Liver (tissue), 9 donors: ENCODE data around the gene U2AF2. TPM values are rescaled to one million over a fixed set of nuclear protein-coding genes. Genes with fewer than 3 reads are reported as not detected.

Source experiments
- DNase-seq: peaks from one replicate; pipeline ENCODE4 v3.0.0-alpha.2; 2017; ENCODE audit warnings: low spot score
- H3K27ac ChIP-seq, 2 donors: one replicate each; pipeline ENCODE4 v1.7.0; 2013; ENCODE audit warnings: inconsistent platforms in 2 of 2, low read length in 2 of 2, control low read depth in 1 of 2, low read depth in 1 of 2, mild to moderate bottlenecking in 1 of 2
- H3K27me3 ChIP-seq, 4 donors: one replicate each; pipeline versions ENCODE4 v1.6.1 to v1.7.0; 2013; ENCODE audit warnings: low read length in 3 of 4, inconsistent platforms in 1 of 4, mild to moderate bottlenecking in 1 of 4, moderate library complexity in 1 of 4; ENCODE audit not compliant: control insufficient read depth in 4 of 4, insufficient read depth in 4 of 4
- H3K36me3 ChIP-seq, 4 donors: one replicate each; pipeline versions ENCODE4 v1.6.1 to v1.7.0; 2013; ENCODE audit warnings: low read length in 3 of 4, mild to moderate bottlenecking in 3 of 4, low read depth in 1 of 4, moderate library complexity in 1 of 4; ENCODE audit not compliant: control insufficient read depth in 4 of 4, insufficient read depth in 3 of 4
- H3K4me1 ChIP-seq, 4 donors: one replicate each; pipeline versions ENCODE4 v1.6.1 to v1.7.0; 2013; ENCODE audit warnings: low read length in 3 of 4, mild to moderate bottlenecking in 3 of 4, moderate library complexity in 1 of 4; ENCODE audit not compliant: control insufficient read depth in 4 of 4, insufficient read depth in 4 of 4
- H3K4me3 ChIP-seq, 3 donors: one replicate each; pipeline versions ENCODE4 v1.6.1 to v1.7.0; 2013; ENCODE audit warnings: low read length in 3 of 3, control low read depth in 1 of 3, low read depth in 1 of 3, mild to moderate bottlenecking in 1 of 3
- H3K9ac ChIP-seq, 2 donors: one replicate each; pipeline ENCODE4 v1.7.0; 2013; ENCODE audit warnings: low read length in 2 of 2, mild to moderate bottlenecking in 2 of 2, moderate library complexity in 2 of 2, control low read depth in 1 of 2, low read depth in 1 of 2
- H3K9me3 ChIP-seq, 4 donors: one replicate each; pipeline versions ENCODE4 v1.6.1 to v1.7.0; 2013; ENCODE audit warnings: low read length in 3 of 4; ENCODE audit not compliant: control insufficient read depth in 4 of 4
- EGR1 ChIP-seq, 2 donors: IDR thresholded peaks; 2 replicates each; pipeline ENCODE4 v1.6.1; 2016 to 2018; ENCODE audit warnings: antibody characterized with exemption in 2 of 2, low read depth in 2 of 2
- FOXA1 ChIP-seq: IDR thresholded peaks from 2 replicates; pipeline ENCODE4 v1.6.1; 2016; ENCODE audit warnings: antibody characterized with exemption
- FOXA2 ChIP-seq: IDR thresholded peaks from 2 replicates; pipeline ENCODE4 v1.6.1; 2016; ENCODE audit warnings: antibody characterized with exemption
- GABPA ChIP-seq, 2 donors: IDR thresholded peaks in 1 of 2; conservative IDR thresholded peaks in 1 of 2; 2 replicates each; pipeline ENCODE4 v1.6.1; 2016; ENCODE audit warnings: antibody characterized with exemption in 2 of 2, mild to moderate bottlenecking in 1 of 2, moderate library complexity in 1 of 2
- HNF4A ChIP-seq, 2 donors: conservative IDR thresholded peaks; 2 replicates each; pipeline ENCODE4 v1.6.1; 2016; ENCODE audit warnings: antibody characterized with exemption in 2 of 2, mild to moderate bottlenecking in 2 of 2
- HNF4G ChIP-seq: IDR thresholded peaks from 2 replicates; pipeline ENCODE4 v1.6.1; 2016; ENCODE audit warnings: antibody characterized with exemption
- JUND ChIP-seq, 2 donors: IDR thresholded peaks; 2 replicates each; pipeline ENCODE4 v1.6.1; 2016; ENCODE audit warnings: antibody characterized with exemption in 2 of 2
- NR2F2 ChIP-seq: IDR thresholded peaks from 2 replicates; pipeline ENCODE4 v1.6.1; 2016; ENCODE audit warnings: antibody characterized with exemption
- RAD21 ChIP-seq, 2 donors: IDR thresholded peaks; 2 replicates each; pipeline ENCODE4 v1.6.1; 2016; ENCODE audit warnings: antibody characterized with exemption in 2 of 2, mild to moderate bottlenecking in 2 of 2
- RXRA ChIP-seq, 2 donors: IDR thresholded peaks; 2 replicates each; pipeline ENCODE4 v1.6.1; 2017 to 2018; ENCODE audit warnings: antibody characterized with exemption in 2 of 2, mild to moderate bottlenecking in 1 of 2
- SP1 ChIP-seq: IDR thresholded peaks from 2 replicates; pipeline ENCODE4 v1.6.1; 2018; ENCODE audit warnings: antibody characterized with exemption, mild to moderate bottlenecking
- TAF1 ChIP-seq: conservative IDR thresholded peaks from 2 replicates; pipeline ENCODE4 v1.6.1; 2016; ENCODE audit warnings: antibody characterized with exemption, mild to moderate bottlenecking
- YY1 ChIP-seq: IDR thresholded peaks from 2 replicates; pipeline ENCODE4 v1.6.1; 2016; ENCODE audit warnings: antibody characterized with exemption, mild to moderate bottlenecking
- WGBS: extraction: QIAGEN DNeasy Blood & Tissue Kit; methylation state at CpG from one replicate; pipeline ENCODE4 v1.1.7; 2013; 5-methylcytosine and 5-hydroxymethylcytosine counted together
- polyA plus RNA-seq, 2 donors: library from polyadenylated mRNA; stranded (reverse) in 1 of 2; unstranded in 1 of 2; fragments of 200-250 nt in 1 of 2; fragments of >200 nt in 1 of 2; fragmentation: Nextera tagmentation in 1 of 2; extraction: Ambion mirVana in 1 of 2; gene quantifications; one replicate each; pipeline versions ENCODE4 v1.2.1 to v1.2.3, GENCODE V29; 2013 to 2015
- total RNA-seq, 2 donors: library from RNA; depleted of rRNA; stranded (reverse); fragments of >200 nt; gene quantifications; one replicate each; pipeline ENCODE4 v1.2.3, GENCODE V29; 2014
- TF ChIP-seq, protein P1 (sequence below): IDR thresholded peaks from 2 replicates; pipeline ENCODE4 v1.6.1; 2016; ENCODE audit warnings: antibody characterized with exemption, mild to moderate bottlenecking
- TF ChIP-seq, protein P2 (sequence below): IDR thresholded peaks from 2 replicates; pipeline ENCODE4 v1.6.1; 2016; ENCODE audit warnings: antibody characterized with exemption
- TF ChIP-seq, protein P3 (sequence below): fragments of 150-350 bp; IDR thresholded peaks from 2 replicates; pipeline ENCODE4 v1.5.1; 2017; ENCODE audit warnings: improper control_type of control experiment, low read depth, low read length; ENCODE audit not compliant: missing input control
- TF ChIP-seq, protein P4 (sequence below): IDR thresholded peaks from 2 replicates; pipeline ENCODE4 v1.6.1; 2016; ENCODE audit warnings: antibody characterized with exemption
- donor health status: healthy.
- donor health status: healthy.
- donor health status: healthy.
- donor health status: healthy.
- donor health status: healthy.

Gene U2AF2
- total and polyA plus RNA-seq, 4 donors, result 8.6 to 66.6 (median 51.2) TPM

DNA sequence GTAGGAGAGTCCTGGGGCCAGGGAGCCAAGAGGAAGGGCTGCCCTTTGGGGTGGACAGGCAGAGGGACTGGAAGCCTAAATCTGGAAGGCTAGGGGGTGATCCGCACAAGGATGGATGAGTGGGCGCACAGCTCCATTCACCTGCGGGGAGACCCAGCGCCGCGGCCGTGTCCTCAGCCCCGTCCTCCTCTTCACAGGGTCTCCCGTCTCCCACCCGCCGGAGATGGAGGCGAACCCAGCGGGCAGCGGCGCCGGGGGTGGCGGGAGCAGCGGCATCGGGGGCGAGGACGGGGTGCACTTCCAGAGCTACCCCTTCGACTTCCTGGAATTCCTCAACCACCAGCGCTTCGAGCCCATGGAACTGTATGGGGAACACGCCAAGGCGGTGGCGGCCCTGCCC, 41.4 kb upstream of the U2AF2 start (continued):
- TF ChIP-seq, protein P1, sequence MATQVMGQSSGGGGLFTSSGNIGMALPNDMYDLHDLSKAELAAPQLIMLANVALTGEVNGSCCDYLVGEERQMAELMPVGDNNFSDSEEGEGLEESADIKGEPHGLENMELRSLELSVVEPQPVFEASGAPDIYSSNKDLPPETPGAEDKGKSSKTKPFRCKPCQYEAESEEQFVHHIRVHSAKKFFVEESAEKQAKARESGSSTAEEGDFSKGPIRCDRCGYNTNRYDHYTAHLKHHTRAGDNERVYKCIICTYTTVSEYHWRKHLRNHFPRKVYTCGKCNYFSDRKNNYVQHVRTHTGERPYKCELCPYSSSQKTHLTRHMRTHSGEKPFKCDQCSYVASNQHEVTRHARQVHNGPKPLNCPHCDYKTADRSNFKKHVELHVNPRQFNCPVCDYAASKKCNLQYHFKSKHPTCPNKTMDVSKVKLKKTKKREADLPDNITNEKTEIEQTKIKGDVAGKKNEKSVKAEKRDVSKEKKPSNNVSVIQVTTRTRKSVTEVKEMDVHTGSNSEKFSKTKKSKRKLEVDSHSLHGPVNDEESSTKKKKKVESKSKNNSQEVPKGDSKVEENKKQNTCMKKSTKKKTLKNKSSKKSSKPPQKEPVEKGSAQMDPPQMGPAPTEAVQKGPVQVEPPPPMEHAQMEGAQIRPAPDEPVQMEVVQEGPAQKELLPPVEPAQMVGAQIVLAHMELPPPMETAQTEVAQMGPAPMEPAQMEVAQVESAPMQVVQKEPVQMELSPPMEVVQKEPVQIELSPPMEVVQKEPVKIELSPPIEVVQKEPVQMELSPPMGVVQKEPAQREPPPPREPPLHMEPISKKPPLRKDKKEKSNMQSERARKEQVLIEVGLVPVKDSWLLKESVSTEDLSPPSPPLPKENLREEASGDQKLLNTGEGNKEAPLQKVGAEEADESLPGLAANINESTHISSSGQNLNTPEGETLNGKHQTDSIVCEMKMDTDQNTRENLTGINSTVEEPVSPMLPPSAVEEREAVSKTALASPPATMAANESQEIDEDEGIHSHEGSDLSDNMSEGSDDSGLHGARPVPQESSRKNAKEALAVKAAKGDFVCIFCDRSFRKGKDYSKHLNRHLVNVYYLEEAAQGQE, result no peak
- TF ChIP-seq RAD21 (IDR thresholded peaks at IDR 0.05), result no peak
- TF ChIP-seq TAF1, result no peak
- no peak for TF ChIP-seq NR2F2
- no peak for TF ChIP-seq SP1
- no peak for TF ChIP-seq FOXA1
- TF ChIP-seq HNF4G, result no peak
- TF ChIP-seq RXRA (IDR thresholded peaks at IDR 0.05), result no peak
- TF ChIP-seq, protein P2, sequence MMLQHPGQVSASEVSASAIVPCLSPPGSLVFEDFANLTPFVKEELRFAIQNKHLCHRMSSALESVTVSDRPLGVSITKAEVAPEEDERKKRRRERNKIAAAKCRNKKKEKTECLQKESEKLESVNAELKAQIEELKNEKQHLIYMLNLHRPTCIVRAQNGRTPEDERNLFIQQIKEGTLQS, result no peak
- TF ChIP-seq YY1, result no peak

DNA sequence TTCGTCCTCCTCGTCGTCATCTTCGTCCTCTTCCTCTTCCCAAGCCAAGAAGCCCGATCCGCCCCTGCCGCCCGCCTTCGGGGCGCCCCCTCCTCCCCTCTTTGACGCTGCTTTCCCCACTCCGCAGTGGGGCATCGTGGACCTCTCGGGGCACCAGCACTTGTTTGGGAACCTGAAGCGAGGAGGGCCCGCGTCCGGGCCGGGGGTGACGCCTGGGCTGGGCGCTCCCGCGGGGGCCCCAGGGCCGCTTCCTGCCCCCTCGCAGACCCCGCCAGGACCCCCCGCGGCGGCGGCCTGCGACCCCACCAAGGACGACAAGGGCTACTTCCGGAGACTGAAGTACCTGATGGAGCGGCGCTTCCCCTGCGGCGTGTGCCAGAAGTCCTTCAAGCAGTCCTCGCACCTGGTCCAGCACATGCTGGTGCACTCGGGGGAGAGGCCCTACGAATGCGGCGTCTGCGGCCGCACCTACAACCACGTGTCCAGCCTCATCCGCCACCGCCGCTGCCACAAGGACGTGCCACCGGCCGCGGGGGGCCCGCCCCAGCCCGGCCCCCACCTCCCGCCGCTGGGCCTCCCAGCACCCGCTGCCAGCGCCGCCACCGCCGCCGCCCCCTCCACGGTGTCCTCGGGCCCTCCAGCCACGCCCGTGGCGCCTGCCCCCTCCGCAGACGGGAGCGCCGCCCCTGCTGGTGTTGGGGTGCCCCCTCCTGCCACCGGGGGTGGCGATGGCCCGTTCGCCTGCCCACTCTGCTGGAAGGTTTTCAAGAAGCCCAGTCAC, 40.7 kb upstream of the U2AF2 start:
- DNase-seq, result no peak
- no peaks in the 10 kb centered on the region for H3K9me3 ChIP-seq
- H3K9ac ChIP-seq, result no peak overlapping the region
- no peak overlapping the region for H3K27ac ChIP-seq
- H3K4me3 ChIP-seq, result no peak overlapping the region
- no peaks in the 10 kb centered on the region for H3K4me1 ChIP-seq
- TF ChIP-seq HNF4A (conservative IDR thresholded peaks at IDR 0.05), result no peak
- TF ChIP-seq, protein P3, sequence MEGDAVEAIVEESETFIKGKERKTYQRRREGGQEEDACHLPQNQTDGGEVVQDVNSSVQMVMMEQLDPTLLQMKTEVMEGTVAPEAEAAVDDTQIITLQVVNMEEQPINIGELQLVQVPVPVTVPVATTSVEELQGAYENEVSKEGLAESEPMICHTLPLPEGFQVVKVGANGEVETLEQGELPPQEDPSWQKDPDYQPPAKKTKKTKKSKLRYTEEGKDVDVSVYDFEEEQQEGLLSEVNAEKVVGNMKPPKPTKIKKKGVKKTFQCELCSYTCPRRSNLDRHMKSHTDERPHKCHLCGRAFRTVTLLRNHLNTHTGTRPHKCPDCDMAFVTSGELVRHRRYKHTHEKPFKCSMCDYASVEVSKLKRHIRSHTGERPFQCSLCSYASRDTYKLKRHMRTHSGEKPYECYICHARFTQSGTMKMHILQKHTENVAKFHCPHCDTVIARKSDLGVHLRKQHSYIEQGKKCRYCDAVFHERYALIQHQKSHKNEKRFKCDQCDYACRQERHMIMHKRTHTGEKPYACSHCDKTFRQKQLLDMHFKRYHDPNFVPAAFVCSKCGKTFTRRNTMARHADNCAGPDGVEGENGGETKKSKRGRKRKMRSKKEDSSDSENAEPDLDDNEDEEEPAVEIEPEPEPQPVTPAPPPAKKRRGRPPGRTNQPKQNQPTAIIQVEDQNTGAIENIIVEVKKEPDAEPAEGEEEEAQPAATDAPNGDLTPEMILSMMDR, result no peak
- TF ChIP-seq, protein P2, result no peak
- TF ChIP-seq, protein P4, sequence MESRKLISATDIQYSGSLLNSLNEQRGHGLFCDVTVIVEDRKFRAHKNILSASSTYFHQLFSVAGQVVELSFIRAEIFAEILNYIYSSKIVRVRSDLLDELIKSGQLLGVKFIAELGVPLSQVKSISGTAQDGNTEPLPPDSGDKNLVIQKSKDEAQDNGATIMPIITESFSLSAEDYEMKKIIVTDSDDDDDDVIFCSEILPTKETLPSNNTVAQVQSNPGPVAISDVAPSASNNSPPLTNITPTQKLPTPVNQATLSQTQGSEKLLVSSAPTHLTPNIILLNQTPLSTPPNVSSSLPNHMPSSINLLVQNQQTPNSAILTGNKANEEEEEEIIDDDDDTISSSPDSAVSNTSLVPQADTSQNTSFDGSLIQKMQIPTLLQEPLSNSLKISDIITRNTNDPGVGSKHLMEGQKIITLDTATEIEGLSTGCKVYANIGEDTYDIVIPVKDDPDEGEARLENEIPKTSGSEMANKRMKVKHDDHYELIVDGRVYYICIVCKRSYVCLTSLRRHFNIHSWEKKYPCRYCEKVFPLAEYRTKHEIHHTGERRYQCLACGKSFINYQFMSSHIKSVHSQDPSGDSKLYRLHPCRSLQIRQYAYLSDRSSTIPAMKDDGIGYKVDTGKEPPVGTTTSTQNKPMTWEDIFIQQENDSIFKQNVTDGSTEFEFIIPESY, result no peak
- TF ChIP-seq RAD21 (IDR thresholded peaks at IDR 0.05), result no peak
- no peak for TF ChIP-seq EGR1 (IDR thresholded peaks at IDR 0.05; ENCODE audit: low read depth in 2 of 2)
- TF ChIP-seq GABPA (IDR thresholded peaks at IDR 0.05 in 1 of 2, conservative IDR thresholded peaks at IDR 0.05 in 1 of 2), result no peak
- no peak for TF ChIP-seq RXRA (IDR thresholded peaks at IDR 0.05)
- no peak for TF ChIP-seq JUND (IDR thresholded peaks at IDR 0.05)
- no peak for TF ChIP-seq YY1
- TF ChIP-seq HNF4G, result no peak
- TF ChIP-seq SP1, result no peak
- TF ChIP-seq FOXA2, result no peak
- H3K27me3 ChIP-seq, result no peaks in the 10 kb centered on the region
- H3K36me3 ChIP-seq, result peaks cover 0 to 28% (median 14%) of the 10 kb centered on the region in 4 donors
- 95% methylated on average over 75 of the region's 75 CpGs for WGBS
